ENCODE measurements around the gene CDH4.
A peak's percentile ranks its signal among the peaks of the same experiment; 100 is the strongest.
"Not testable (repeated sequence)": the region's sequence is repeated elsewhere in the genome, so short reads cannot be mapped to it uniquely, and the experiment has no call there.

The CDH4 gene

GRCh38 chr20:61965606-61966491 lies 713.8 kb downstream of the CDH4 start:
- DNase-seq (ENCODE audit: low spot score) = no peak

- DNase-seq (ENCODE audit: low spot score) = no peak
These were observed 714.6 kb downstream of the CDH4 start for GRCh38 chr20:61966492-61967244.

- no peak for DNase-seq (ENCODE audit: low spot score)
These were observed 715.2 kb downstream of the CDH4 start for GRCh38 chr20:61967300-61967699.

GRCh38 chr20:61968036-61968810 lies 716.2 kb downstream of the CDH4 start:
- DNase-seq (ENCODE audit: low spot score) = no peak

- no peak for DNase-seq (ENCODE audit: low spot score)
These were observed 716.9 kb downstream of the CDH4 start for GRCh38 chr20:61968932-61969331.

GRCh38 chr20:61969806-61970205 lies 717.7 kb downstream of the CDH4 start:
- DNase-seq (ENCODE audit: low spot score) = no peak

- DNase-seq (ENCODE audit: low spot score) = peak; percentile 93
These were observed 718.3 kb downstream of the CDH4 start for GRCh38 chr20:61970357-61970756.

- DNase-seq (ENCODE audit: low spot score) = not testable (repeated sequence)
These were observed 719.5 kb downstream of the CDH4 start for GRCh38 chr20:61971595-61971994.

GRCh38 chr20:61972636-61973508 lies 720.8 kb downstream of the CDH4 start:
- DNase-seq (ENCODE audit: low spot score) = no peak

- DNase-seq (ENCODE audit: low spot score) = no peak
These were observed 721.7 kb downstream of the CDH4 start for GRCh38 chr20:61973515-61974356.

- DNase-seq (ENCODE audit: low spot score) = no peak
These were observed 722.2 kb downstream of the CDH4 start for GRCh38 chr20:61974357-61974665.

- DNase-seq (ENCODE audit: low spot score) = no peak
These were observed 723.5 kb downstream of the CDH4 start for GRCh38 chr20:61975407-61976129.

- no peak for DNase-seq (ENCODE audit: low spot score)
These were observed 724.2 kb downstream of the CDH4 start for GRCh38 chr20:61976263-61976643.

- DNase-seq (ENCODE audit: low spot score) = peak; percentile 34
These were observed 724.8 kb downstream of the CDH4 start for GRCh38 chr20:61976644-61977418.

- DNase-seq (ENCODE audit: low spot score) = no peak
These were observed 725.3 kb downstream of the CDH4 start for GRCh38 chr20:61977419-61977786.

GRCh38 chr20:61978491-61978890 lies 726.4 kb downstream of the CDH4 start:
- no peak for DNase-seq (ENCODE audit: low spot score)

GRCh38 chr20:61979090-61979489 lies 727.0 kb downstream of the CDH4 start:
- no peak for DNase-seq (ENCODE audit: low spot score)

GRCh38 chr20:61979701-61980635 lies 727.9 kb downstream of the CDH4 start:
- no peak for DNase-seq (ENCODE audit: low spot score)
